GM18907 (cell line): Measurements from ENCODE around the gene LAMC3.

Experiments
- ATAC-seq: cut with Tn5 transposase; IDR thresholded peaks from one replicate; pipeline ENCODE4 v1.9.1; 2021; ENCODE audit warnings: mild to moderate bottlenecking, moderate library complexity; ENCODE audit not compliant: unreplicated experiment

Gene LAMC3

DNA sequence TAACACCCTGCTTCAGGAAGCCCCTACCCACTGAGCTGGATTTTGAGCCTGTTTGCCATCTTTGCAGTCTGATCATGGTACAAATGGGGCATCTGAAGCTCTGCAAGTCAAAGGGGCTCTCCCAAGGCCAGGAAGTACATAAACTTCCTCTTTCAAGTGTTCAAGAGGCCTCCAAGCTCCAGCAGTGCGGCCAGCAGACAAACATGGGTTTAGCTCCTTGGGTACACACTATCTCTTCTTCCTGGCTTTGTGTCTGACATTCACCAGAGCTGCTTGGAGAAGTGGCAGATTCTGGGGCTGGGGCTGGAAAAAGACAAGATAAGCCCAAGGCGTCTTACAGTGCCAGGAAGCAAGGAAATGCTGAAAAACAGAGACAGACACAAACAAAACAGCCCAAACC, 34.1 kb downstream of the LAMC3 start:
- ATAC-seq: no peak

DNA sequence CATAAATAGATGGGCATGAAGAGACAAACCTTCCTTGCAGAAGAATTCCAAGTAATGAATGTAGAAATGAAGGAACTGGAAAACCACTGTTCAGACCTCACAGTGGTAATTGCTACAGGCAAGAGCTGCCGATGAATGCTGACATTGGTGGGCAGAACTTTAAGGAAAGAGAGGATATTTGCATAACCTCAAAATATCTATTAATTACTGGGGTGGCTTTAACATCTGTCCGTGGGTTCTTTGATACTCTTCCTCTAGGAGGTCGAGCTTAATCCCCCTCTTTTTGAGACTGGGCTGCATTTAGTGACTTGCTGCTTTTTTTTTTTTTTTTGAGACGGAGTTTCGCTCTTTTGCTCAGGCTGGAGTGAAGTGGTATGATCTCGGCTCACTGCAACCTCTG, 34.7 kb downstream of the LAMC3 start:
- ATAC-seq: no peak

DNA sequence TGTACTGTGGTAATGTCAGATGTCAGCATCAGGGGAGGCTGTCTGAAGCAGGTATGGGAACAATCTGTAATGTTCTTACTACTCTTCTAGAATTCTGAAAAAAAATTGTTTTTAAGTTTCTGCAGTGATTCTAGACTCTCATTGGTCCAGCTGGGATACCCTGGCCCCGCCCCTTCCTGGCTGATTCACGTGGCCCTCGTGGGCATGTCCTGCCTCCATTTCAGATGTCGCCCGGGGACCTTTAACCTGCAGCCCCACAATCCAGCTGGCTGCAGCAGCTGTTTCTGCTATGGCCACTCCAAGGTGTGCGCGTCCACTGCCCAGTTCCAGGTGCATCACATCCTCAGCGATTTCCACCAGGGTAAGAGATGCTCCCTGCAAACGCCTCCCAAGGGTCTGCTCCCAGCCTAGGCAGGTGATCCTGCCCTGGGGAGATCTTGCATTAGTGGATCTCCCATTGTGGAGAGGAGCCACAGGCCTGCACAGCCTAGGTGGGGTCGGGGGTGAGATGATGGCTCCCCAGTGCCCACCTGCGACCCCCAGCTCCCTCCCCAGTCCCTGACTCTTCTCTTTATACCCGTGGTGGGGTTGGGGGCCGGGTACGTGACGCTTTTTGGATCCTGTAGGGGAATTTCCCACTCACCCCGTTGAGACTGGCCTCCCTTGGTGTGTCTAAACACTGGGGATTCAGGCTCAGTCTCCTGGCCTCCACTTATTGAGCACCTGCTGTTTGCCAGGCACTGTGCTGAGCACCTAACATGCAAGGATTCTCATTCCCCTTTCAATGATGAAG, 36.5 kb downstream of the LAMC3 start:
- no peak for ATAC-seq

DNA sequence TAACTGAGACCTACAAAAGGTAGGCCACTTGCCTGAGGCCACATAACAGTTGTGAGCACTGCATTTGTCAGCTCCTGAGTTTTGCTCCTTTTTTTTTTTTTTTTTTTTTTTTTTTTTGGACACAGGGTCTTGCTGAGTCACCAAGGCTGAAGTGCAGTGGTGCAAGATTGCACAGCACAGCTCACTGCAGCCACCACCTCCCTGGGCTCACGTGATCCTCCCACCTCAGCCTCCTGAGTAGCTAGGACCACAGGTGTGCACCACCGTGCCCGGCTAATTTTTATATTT, 37.1 kb downstream of the LAMC3 start:
- no peak for ATAC-seq

- peak; percentile 67 for ATAC-seq
Measured at GRCh38 chr9:131046581-131047202, 37.7 kb downstream of the LAMC3 start.

DNA sequence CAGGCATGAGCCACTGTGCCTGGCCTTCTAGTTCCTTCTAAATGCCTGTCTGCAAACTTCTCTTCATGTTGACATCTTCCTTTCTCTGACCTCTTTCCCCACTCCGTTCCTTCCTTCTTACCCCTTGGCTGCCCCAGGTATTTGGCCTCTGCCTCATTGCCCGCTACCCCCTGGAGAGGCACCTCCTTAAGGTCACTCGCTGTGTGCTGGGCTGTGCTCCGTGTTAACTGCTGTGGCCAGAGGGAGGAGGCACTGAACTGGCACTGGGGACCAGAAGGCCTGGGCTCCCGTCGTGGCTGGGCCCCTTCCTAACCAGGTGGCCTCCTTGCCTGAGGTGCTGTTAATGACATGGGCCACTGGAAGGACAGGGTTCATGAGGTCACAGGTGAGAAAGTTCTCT, 39.4 kb downstream of the LAMC3 start:
- no peak for ATAC-seq

DNA sequence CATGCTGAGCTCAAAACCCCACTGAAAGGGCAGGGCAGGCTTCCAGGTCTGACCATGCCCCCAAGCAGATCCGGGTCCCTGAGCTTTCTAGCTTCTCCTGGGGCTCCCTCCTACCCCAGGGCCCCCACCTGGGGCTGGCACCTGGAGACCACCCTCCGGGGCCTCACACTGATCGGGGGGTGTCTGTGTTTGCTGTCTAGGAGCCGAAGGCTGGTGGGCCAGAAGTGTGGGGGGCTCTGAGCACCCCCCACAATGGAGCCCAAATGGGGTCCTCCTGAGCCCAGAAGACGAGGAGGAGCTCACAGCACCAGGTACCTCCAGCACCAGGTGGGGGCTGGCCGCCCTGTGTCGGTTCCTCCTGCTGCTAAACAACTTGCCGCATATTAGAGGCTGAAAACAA, 39.8 kb downstream of the LAMC3 start:
- ATAC-seq: no peak

GRCh38 chr9:131049829-131050715, 41.1 kb downstream of the LAMC3 start:
- ATAC-seq: no peak

DNA sequence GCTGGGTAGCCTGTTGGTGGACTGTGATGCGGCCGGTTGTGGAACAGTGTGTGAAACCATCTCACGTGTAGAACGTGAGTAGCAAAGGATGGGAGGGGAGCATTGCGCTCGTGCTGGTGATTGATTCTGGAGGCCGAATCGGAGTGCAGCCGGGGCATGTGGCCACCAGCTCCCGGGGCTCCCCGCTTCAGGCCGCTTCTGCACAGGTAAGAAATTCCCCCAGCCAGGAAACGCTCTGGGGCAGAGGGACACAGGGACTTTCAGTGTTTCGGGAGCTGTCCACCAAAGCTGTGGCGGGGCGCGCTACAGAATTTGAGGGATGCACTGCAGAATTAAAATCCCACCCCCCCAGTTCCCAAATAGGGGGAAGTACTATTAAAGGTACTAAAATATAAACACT, 41.9 kb downstream of the LAMC3 start:
- no peak for ATAC-seq

DNA sequence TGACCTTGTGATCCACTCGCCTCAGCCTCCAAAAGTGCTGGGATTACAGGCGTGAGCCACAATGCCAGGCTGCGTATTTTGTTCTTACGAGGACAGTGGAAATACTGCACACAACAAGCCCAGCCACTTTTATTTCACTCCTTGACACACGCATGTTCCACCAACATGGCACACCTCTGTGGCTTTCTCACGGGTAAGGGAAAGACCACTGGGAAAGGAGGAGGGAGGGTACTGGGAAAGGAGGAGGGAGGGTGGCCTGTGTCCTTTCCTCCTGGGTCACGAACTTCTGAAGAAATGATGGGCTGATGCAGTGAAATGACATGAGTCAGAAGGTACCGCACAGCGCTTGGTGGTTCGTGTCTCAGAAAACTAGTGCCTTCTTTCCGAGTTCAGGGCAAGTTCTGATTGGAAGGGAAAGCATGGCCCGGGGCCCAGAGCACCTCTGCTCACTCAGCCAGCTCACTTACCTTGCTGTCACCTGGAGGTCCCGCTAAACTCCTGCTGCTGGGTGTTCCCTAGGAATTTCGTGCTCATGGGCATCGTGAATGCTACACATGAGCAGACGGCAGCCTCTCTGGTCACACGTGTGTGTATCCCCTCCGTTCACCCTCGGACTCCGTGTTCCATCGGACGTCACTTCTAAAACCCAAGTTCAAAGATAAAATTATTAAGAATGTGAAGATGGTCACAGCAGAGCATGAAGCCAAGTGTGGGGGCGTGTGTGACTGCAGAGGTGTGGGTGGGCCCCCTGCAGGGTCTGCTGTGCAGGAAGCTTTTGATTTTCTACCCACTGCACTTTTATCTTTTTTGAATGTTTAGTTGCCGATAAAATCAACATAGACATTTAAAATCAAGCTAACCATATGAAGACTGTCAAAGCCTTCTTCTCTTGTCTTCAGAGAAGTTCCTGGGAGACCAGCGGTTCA, 42.9 kb downstream of the LAMC3 start:
- no peak for ATAC-seq

- ATAC-seq: no peak
Measured at GRCh38 chr9:131053896-131054295, 44.9 kb downstream of the LAMC3 start.

DNA sequence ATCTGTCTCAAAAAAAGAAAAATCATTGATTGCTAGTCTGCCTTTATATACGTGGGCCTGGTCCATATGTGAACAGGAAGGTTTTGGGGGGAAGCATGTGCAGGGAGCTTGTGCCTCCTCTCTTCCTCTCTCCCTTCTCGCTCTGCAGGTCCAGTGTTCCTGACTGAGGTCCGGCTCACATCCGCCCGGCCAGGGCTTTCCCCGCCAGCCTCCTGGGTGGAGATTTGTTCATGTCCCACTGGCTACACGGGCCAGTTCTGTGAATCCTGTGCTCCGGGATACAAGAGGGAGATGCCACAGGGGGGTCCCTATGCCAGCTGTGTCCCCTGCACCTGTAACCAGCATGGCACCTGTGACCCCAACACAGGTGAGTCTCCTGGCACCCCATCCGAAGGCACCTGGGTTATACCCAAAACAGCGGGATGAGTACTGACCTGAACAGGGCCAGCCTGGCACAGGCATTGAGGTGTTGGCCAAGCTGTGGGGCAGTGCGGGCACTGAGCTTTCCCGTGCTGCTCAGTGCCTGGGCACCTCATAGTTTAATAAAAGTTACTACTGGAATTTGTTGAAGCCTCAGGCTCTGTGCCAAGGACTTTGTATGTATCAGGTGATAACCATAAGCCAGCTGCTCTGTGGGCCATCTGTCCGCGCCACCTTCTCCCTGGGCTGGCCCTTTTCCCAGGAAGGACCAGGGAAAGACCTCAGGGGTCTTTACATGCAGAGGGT, 48.0 kb downstream of the LAMC3 start:
- no peak for ATAC-seq

DNA sequence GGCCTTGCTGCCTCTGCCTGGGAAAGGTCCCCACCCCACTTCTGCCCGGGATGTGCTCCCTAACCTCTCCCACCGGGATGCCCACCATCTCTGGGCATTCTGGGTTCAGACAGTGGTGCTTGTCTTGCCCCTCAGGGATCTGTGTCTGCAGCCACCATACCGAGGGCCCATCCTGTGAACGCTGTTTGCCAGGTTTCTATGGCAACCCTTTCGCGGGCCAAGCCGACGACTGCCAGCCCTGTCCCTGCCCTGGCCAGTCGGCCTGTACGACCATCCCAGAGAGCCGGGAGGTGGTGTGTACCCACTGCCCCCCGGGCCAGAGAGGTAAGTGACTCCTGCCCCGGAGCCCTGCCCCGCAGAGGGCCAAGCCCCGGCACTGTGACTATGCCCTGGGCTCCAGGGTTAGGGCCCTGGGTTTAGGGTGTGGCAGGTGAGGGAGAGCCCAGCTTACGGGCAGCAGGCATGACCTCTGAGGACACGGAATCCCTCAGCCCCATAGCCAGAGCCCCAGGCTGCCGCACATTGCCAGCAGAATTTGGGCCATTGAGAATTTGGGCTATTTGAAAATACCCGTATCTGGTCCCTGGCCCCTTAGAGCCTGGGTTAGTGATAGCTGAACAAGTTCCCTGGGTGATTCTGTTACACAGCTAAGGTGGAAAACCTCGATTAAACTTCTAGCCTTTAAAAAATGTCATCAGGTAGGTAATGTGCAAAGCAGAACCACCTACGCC, 52.1 kb downstream of the LAMC3 start:
- ATAC-seq: no peak

GRCh38 chr9:131062969-131063368, 54.0 kb downstream of the LAMC3 start:
- no peak for ATAC-seq

DNA sequence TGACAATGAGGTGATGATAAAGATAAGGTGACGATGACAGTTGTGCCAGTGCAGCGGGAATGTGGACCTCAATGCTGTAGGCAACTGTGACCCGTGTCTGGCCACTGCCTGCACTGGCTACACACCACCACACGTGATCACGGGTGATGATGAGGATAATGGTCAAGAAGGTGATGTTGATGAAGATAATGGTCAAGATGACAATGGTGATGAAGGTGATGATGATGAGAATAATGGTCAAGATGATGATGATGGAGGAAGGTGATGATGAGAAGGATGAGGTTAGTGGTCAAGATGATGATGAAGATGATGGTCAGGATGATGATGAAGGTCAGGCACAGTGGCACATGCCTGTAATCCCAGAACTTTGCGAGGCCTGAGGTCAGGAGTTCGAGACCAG, 56.6 kb downstream of the LAMC3 start:
- no peak for ATAC-seq

DNA sequence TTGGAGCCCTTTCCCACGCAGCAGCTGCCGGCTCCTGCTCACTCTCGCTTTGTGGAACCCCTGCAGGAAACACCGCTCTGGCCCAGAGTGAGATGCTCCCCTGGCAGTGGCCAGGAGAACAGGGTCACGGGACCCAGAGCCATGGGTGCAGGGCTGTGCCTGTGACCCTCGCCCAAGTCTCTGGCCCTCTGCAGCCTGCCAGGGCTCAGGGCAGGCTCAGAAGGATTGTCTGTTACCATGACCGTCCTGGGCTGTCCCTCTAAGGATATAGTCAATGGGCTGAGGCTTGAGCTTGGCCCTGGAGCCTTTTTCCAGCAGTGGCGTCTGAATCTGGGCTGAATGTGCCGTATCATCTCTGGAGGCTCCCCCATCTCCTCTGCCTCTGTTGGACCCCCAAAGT, 58.7 kb downstream of the LAMC3 start:
- no peak for ATAC-seq

DNA sequence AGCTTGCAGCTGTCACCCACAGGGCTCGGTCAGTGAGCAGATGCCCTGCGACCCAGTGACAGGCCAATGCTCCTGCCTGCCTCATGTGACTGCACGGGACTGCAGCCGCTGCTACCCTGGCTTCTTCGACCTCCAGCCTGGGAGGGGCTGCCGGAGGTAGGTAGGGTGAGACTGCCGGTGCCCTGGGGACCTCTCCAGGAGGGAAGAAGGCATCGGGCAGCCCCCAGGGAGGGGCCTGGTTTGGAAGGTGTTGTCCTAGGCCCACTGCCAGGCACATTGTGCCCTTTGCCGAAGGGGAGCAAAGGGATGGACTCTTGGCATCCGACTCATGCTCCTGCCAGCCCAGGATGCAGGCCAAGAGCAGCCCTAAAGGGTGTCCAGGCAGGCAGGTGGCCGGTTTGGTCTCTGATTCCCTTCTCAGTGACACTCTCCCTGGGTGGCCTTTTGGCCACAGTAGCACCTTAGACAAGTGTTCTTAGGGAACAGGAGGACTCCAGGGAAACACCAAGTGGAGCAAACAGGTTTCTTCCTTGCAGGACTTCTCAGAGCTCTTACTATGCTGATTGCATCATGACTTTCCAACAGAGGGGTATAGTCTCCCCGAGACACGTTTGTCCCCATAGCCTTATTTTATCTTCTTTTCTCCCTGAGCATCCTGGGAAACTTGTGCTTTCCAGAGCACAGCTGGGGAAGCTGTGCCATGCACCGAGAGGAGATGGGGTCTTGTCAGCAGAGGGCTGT, 59.3 kb downstream of the LAMC3 start:
- ATAC-seq: no peak

- ATAC-seq: no peak
Measured at GRCh38 chr9:131069699-131070098, 60.7 kb downstream of the LAMC3 start.
